Measurements from ENCODE around the gene TIMM29. TPM values are rescaled to one million over a fixed set of nuclear protein-coding genes. Genes with fewer than 3 reads are reported as not detected.

TIMM29 gene
- total RNA-seq = 29.2 and 43.1 TPM in 2 replicates

DNA sequence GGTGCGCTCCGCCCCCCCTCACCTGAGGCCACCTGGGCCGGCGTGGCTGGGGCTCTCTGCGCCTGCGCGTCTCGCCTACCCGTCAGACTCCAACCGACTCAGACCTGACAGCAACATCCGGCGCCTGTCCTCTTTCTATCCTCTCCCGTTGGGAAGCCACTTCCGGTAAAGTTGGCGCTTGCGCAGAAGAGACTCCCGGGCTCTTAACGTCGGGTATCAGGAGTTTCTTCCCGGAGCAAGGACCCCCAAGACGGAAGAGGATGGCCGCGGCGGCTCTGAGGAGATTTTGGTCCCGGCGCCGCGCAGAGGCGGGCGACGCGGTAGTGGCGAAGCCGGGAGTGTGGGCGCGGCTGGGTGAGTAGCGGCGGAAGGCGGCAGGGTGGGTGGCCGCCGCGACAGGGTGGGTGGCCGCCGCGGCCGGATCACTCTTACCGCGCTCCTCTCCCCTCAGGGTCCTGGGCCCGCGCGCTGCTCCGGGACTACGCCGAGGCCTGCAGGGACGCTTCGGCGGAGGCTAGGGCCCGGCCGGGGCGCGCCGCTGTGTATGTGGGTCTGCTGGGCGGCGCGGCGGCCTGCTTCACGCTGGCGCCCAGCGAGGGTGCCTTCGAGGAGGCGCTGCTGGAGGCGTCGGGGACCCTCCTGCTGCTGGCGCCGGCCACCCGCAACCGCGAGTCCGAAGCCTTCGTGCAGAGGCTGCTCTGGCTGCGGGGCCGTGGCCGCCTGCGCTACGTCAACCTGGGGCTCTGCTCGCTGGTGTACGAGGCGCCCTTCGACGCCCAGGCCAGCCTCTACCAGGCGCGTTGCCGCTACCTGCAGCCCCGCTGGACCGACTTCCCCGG is at the start of gene TIMM29, which contains the start of gene YIPF2:
Gene TIMM29, plus strand, starts transcription at position 249 of the 839 bp plus-strand sequence. Its CDS starts 12 bp downstream, at position 261.
Gene YIPF2, minus strand, starts transcription at position 77 of the 839 bp plus-strand sequence. CDS start 229 bp downstream, outside the sequence.

DNA sequence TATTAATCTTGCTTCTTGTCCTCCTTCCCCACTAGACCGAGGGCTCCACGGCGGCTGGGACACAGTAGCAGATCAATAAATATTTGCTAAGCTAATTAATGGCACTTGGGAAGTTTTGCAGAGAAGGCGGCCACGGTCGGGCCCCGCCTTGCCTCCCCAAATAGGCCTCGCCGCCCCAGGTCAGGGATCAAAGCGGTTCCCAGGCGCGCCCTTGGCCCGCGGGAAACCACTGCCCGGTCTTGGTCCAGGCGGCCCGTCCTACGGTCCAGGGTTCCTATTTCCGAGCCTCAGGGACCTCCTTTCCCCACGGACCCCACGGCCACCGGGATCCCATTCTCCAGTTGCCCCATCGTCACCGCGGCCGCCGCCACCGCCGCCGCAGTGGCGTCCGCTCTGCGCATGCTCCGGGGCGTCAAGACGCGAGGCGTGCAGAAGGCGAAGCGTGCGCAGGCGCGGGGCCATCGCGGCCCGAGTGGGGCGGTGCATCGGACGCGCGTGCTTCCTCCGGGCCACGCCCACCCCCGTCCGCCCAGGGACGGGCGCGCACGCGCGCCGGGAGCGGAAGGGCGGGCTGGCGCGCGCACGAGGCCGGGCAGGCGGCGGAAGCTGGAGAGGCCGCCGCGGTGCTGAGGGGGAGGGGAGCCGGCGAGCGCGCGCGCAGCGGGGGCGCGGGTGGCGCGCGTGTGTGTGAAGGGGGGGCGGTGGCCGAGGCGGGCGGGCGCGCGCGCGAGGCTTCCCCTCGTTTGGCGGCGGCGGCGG is 31.9 kb downstream of the TIMM29 start, which contains the start of gene SMARCA4:
Gene SMARCA4, plus strand, starts transcription at position 717 of the 759 bp plus-strand sequence. CDS start 23,122 bp downstream, outside the sequence.

Other genes starting within 250 kb of the TIMM29 start
- gene QTRT1, start 227.4 kb upstream of the TIMM29 start, total RNA-seq = 30.8 and 33.2 TPM in 2 replicates
- gene DNM2, start 210.7 kb upstream of the TIMM29 start, total RNA-seq = 127 and 194 TPM in 2 replicates
- 49.3 and 54.4 TPM in 2 replicates for gene TMED1, start 92.6 kb upstream of the TIMM29 start, total RNA-seq
- gene C19orf38, start 80.4 kb upstream of the TIMM29 start, total RNA-seq = not detected in 2 replicates
- gene CARM1, start 57.3 kb upstream of the TIMM29 start, total RNA-seq = 53.9 and 67.5 TPM in 2 replicates
- 72.0 and 118 TPM in 2 replicates for gene YIPF2, start 172 bp upstream of the TIMM29 start, total RNA-seq
- gene SMARCA4, start 32.2 kb downstream of the TIMM29 start, total RNA-seq = 131 and 139 TPM in 2 replicates
- gene LDLR, start 160.7 kb downstream of the TIMM29 start, total RNA-seq = 154 and 214 TPM in 2 replicates
- gene SPC24, start 227.0 kb downstream of the TIMM29 start, total RNA-seq = 7.4 and 71.4 TPM in 2 replicates

All from mesangial cell (primary cell).